Embryonic facial prominence (tissue), 1 donor: ENCODE measurements around the gene ACBD6.

Experiments
- DNase-seq: peaks from one replicate; pipeline ENCODE4 v3.0.0-alpha.2; 2016; ENCODE audit errors: extremely low spot score

The ACBD6 gene

DNA sequence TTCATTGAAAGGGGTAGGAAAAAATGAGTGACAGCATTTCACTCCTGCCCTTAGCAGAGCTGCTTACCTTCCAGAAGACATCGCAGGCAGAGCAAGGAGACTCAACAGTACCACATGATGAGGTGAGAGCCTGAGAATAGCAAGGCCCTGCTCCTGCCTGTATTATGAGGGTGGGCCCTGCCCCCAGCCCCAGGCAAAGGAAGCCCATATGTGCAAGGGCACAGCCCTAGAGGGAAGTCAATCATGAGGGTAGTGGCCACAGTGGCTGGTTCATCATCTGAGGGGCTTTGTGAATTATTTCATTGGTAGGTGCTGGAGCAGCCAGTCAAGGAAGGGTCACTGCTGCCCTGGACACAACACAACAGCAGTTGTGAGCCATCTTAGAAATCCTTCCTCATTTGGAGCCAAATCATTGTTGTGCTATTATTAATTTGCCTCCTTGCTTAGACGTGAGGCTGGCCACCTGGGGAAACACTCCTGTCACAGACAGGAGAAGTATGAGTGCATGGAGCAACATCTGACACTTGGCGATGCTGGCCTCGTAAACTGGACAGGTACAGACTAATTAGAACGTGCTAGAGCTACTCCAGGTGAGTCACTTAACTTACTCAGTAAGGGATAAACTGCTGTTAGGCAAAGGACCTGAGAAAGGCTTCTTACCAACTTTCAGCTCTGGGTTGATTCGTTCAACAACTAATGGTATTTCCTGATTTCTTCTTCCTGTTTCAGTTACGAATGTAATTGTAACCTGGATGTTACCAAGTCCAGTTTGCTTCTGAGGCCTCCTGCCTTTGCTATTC, 22.7 kb upstream of the ACBD6 start:
- no peak for DNase-seq

DNA sequence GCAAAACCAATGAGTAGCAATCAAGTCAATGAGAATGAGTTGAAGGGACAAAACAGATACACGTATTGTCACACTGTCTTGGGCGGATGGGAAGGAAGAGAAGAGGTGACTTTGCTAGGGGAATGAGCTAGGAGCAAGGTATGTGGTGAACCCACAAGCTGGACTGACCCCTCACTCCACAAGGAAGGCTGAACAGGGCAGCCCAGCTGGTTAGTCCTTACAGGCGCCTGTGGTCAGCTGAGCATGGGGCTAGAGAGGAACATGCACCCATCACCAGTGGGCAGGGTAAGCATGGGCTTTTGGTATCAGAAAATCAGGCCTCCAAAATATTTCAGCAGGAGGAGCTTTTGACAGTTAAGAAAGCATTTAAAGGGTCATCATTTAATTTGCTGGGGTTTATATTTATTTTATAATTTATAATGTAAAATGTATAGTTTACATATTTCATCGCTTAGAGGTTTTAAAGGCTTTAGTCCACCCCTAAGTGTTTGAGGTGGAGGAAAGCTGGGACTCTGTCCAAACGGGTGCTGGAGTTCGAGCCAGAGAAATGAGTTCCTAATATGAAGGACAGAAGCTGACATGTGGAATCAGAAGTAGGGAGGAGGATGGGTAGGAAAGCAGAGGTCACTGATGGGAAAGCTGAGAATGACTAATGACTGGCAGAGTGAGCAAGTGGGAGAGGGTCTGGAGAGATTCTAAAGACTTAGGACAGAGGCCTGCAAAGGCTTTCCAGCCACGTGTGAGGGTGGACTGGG, 22.0 kb upstream of the ACBD6 start:
- no peak for DNase-seq

DNA sequence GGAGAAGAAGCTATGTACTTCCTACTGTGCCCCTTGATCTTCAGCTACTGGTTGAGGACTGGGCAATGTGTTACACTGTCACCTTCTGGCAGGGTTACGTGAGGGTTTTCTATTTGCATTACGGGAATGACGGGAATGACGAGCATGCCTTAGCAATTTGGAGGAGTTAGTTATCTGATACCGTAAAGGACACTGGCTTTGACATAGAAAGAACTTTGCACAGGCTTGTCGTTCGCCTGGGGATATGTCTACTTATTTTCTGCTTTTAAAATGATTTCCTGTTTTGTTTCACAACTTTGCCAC, 19.8 kb upstream of the ACBD6 start:
- DNase-seq, result no peak

DNA sequence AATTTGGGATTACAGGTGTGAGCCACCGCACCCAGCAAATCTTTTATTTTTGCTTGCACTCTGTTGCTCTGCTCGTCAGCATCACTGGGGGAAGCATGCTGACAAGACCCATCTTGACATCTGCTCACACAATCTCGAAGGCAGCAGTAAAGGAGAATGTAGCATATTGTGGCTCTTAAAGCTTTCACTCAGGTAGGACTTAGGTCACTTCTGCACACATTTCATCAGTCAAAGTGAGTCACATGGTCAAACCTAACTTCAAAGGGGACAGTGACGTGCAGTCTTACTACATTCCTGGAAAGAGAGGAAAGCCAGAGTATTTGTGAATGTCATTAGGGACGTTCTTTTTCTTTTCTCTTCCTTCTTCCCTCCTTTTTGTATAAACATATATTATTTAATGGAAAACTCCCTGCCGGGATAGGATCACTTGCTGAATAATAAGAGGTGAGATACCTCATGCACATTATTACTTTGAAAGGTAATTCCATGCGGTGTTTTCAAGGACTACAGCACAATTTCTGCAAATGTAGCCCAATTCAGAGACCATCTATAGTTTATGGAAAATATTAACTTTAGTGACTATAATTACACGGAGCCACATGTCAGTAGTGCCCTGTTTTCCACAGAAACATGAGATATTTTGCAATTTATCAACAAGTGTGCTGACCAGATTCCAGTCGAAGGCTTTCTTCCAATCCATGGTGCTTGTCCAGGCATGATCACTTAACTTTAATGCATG, 19.3 kb upstream of the ACBD6 start:
- no peak for DNase-seq

DNA sequence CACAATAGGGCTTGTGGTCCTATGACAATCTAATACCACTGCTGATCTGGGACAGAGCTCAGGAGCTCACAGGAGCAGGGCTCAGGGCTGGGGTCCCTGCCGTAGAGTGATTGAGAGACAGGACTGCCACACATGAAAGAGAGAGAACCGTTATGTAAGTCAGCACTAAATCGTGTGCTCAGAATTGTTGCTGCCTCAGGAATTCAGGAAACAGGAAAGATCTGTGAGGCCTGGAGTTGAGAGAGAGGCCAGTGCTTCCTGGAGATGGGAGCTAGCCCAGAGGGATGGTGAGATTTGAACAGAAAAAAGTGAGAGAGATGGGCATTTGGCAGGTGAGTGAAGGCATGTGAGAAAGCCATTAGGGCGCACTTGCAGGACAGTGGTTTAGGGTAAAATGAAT, 17.5 kb upstream of the ACBD6 start:
- DNase-seq, result no peak

DNA sequence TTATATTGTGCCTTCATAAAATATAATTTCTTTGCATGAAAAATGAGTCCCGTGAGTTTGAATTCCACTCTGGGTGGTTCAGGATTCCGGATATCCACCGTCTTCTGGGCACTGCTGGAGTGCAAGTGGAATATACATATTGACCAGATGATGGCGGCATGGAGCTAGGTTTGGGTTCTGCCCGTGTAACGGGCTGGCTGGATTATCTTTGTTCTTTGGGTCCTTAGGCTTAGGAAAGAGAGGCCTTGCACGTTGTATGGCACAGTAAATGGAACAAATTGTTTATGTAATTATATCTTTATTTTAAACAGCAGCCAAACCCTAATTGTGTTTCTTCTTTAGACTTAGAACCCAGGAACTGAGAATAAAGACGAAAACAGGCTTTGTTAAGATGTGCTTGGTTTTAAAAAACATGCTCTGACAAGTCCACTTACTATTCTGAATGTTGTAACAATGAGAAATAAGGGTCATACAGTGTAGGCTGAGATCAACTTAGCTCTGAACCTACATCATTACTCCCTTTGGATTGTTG, 13.5 kb upstream of the ACBD6 start:
- DNase-seq, result peak; percentile 74

DNA sequence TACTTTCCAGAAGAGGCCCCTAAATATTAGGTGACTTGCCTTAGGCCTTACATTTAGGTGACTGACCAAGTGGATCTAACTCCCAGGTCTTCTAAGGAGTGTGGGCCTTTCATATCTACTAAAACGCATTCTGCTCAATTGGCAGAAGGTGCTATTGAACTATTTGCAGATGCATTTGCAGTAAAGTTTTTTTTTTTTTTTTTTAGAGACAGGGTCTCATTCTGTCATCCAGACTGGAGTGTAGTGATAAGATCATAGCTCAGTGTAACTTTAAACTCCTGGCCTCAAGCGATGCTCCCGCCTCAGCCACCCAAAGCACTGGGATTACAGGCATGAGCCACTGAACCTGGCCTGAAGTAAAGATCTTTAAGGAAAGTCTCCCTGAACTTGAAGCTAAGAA, 13.0 kb upstream of the ACBD6 start:
- no peak for DNase-seq

- DNase-seq, result no peak
These were observed 11.2 kb upstream of the ACBD6 start for GRCh38 chr1:180513531-180513930.

DNA sequence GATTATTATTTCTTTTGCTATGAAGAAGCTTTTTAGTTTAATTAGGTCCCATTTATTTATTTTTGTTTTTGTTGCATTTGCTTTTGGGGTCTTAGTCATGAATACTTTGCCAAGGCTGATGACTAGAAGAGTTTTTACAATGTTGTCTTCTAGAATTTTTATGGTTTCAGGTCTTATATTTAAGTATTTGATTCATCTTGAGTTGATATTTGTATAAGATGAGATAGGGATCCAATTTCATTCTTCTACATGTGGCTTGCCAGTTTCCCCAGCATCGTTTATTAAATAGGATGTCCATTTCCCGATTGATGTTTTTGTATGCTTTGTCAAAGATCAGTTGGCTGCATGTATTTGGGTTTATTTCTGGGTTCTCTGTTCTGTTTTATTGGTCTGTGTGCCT, 8.5 kb upstream of the ACBD6 start:
- no peak for DNase-seq

DNA sequence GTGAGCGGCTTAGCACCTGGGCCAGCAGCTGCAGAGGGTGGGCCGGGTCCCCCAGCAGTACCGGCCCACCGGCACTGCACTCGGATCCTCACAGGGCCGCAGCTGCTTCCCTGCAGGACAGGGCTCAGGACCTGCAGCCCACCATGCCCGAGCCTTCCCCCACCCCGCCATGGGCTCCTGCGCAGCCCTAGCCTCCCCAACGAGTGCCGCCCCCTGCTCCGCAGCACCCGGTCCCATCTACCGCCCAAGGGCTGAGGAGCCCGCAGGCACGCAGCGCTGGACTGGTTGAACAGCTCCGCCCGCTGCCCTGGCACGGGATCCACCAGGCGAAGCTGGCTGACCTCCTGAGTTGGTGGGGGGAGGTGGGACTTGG, 6.3 kb upstream of the ACBD6 start:
- DNase-seq, result no peak

DNA sequence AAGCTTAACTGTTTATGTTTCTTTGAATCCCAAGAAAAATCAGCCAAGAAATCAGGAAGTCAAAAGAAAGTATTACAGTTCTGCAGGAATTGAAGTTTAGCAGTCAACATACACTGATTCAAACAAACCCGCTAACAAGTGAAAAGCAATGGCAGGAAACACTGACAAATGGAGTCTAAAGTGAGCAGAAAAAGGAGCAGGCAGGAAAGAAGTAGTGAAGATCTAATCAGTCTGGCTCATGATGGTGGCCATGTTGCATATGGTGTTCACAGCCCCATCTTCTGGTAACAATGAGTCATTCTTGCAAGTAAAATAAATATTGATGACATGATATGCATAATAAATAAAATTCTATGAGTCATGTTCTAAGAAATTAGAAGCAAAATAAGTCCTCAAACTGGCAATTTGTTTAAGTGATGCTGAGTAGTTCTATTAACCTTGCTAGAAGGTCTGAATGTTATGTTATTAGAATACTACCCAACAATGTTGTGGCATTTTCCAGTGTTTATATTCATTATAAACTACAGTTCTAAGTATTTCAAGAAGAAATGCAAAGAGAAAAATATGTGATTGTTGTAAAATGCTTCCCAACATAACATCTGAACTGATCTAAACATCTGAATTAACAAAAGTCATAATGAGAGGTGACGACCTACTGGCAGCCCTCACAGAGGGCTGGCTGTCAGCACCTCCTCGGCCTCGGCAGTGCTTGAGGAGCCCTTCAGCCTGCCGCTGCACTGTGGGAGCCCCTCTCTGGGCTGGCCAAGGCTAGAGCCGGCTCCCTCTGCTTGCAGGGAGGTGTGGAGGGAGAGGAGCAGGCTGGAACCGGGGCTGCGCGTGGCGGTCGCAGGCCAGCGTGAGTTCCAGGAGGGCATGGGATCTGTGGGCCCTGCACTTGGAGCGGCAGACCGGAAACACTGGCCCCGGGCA, 5.7 kb upstream of the ACBD6 start:
- no peak for DNase-seq

DNA sequence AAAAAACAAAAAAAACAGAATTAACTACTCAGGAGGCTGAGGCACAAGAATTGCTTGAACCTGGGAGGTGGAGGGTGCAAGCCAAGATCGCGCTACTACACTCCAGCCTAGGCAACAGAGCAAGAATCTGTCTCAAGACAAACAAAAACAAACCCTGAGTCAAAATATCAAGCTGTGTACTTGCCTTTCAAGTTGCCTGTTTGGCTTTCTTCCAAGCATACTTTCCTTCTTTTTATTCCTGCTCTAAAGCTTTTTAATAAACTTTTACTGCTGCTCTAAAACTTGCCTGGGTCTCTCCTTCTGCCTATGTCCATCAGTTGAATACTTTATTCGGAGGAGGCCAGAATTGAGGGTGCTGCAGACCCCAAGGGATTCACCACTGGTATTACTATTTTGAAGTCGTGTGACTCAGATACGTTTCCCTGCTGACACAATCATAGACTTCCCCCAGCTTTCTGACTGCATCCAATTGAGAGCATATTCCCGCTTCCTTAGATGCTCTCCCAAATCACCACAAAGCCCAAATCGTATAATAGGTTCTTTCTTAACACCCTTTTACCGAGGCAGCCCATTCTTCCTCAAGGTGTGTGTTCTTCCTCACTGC, 3.5 kb upstream of the ACBD6 start:
- DNase-seq, result no peak

GRCh38 chr1:180504186-180504585, 1.8 kb upstream of the ACBD6 start:
- no peak for DNase-seq

- DNase-seq, result no peak
These were observed 994 bp upstream of the ACBD6 start for GRCh38 chr1:180503280-180503862.

- DNase-seq, result no peak
These were observed 464 bp downstream of the ACBD6 start for GRCh38 chr1:180501865-180502360.

DNA sequence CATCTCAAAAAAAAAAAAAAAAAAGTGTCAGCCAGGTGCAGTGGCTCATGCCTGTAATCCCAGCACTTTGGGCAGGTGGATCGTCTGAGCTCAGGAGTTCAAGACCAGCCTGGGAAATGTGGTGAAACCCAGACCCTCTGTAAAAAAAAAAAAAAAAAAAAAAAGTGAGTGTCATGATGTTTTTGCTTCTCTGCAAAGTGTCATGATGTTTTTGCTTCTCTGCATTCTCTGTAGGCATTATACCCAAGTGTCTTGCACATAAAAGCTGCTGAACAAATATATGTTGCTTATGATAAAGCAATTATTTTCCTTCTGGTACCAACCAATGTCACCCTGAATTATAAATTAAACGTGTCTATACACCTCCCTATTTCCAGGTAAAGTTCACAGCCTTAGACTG, 1.7 kb downstream of the ACBD6 start:
- DNase-seq, result no peak

GRCh38 chr1:180498594-180498993, 3.8 kb downstream of the ACBD6 start:
- no peak for DNase-seq

DNA sequence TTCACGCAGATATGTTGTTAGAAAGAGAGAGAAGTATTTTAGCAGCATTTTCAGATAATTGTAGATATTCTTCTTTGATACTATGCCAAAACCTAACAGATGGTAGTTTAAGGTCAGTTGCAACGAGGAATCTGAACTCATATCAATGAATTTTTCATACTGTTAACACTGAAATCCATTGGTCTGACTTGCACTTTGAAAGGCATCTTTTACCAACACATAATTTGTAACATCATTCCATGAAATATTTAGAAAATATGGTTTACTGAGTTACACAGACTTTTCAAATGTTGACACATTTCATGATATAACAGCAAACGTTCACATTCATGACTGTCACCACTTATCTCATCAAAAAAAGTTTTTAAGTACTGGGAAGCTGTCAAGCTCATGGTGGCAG, 4.6 kb downstream of the ACBD6 start:
- DNase-seq, result no peak

- no peak for DNase-seq
These were observed 8.0 kb downstream of the ACBD6 start for GRCh38 chr1:180494370-180494769.

DNA sequence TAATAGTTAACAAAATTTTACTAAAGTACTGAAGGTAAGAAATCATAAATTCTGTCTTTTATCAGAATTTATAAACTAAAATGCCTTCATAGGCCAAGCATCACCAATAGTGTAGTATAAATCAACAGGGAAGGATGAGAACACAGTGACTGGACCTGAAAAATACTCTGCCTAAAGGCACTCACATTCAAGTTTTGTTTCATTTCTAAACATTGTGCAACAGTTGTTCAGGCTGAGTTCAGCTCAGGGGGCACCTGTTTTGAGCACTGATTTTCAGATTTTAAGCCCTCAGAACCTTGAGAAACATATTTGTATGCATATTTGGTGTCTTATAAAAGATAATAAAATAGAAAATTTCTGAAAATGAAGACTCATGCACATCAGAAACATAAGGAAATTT, 12.4 kb downstream of the ACBD6 start:
- DNase-seq, result no peak

- DNase-seq, result no peak
These were observed 13.1 kb downstream of the ACBD6 start for GRCh38 chr1:180489313-180489712.
